Endodermal cell (in vitro differentiated cells): Measurements from ENCODE around the gene CLDN15. TPM values are rescaled to one million over a fixed set of nuclear protein-coding genes. Genes with fewer than 3 reads are reported as not detected.

ENCODE experiments used
- DNase-seq: peaks from one replicate; pipeline ENCODE4 v3.0.0-alpha.2; 2017
- H3K27ac ChIP-seq: 2 replicates; pipeline ENCODE4 v1.5.1; 2013; ENCODE audit warnings: mild to moderate bottlenecking, low read depth, low read length, moderate library complexity
- H3K27me3 ChIP-seq: 2 replicates; pipeline ENCODE4 v1.6.1; 2013; ENCODE audit warnings: mild to moderate bottlenecking, low read length, moderate library complexity; ENCODE audit not compliant: insufficient read depth, control insufficient read depth, poor library complexity, severe bottlenecking
- H3K36me3 ChIP-seq: 2 replicates; pipeline ENCODE4 v1.7.0; 2013; ENCODE audit warnings: mild to moderate bottlenecking, low read length, moderate library complexity; ENCODE audit not compliant: control insufficient read depth, insufficient read depth
- H3K4me1 ChIP-seq: one replicate; pipeline ENCODE4 v1.7.0; 2013; ENCODE audit warnings: low read length; ENCODE audit not compliant: control insufficient read depth, insufficient read depth
- H3K4me3 ChIP-seq: 2 replicates; pipeline ENCODE4 v1.5.1; 2013; ENCODE audit warnings: mild to moderate bottlenecking, low read length, moderate library complexity
- H3K9ac ChIP-seq: 2 replicates; pipeline ENCODE4 v1.6.1; 2013; ENCODE audit warnings: mild to moderate bottlenecking, low read length, moderate library complexity; ENCODE audit not compliant: poor library complexity, severe bottlenecking; ENCODE audit errors: extremely low read depth
- H3K9me3 ChIP-seq: 2 replicates; pipeline ENCODE4 v1.6.1; 2013; ENCODE audit warnings: mild to moderate bottlenecking, low read length, moderate library complexity; ENCODE audit not compliant: control insufficient read depth
- H3K27ac Mint-ChIP-seq: 2 replicates; pipeline ENCODE4 v1.8.0; 2020; ENCODE audit warnings: mixed read lengths
- H3K27me3 Mint-ChIP-seq: 2 replicates; pipeline ENCODE4 v1.8.0; 2021; ENCODE audit warnings: mild to moderate bottlenecking, mixed read lengths; ENCODE audit not compliant: insufficient read depth
- H3K36me3 Mint-ChIP-seq: 2 replicates; pipeline ENCODE4 v1.8.0; 2020; ENCODE audit warnings: low read depth, mixed read lengths
- H3K4me1 Mint-ChIP-seq: 2 replicates; pipeline ENCODE4 v1.8.0; 2020; ENCODE audit warnings: mixed read lengths
- H3K4me3 Mint-ChIP-seq: 2 replicates; pipeline ENCODE4 v1.8.0; 2020; ENCODE audit warnings: mild to moderate bottlenecking, moderate library complexity, mixed read lengths
- H3K9me3 Mint-ChIP-seq: 2 replicates; pipeline ENCODE4 v1.8.0; 2020; ENCODE audit warnings: mild to moderate bottlenecking, mixed read lengths
- WGBS, 2 experiments: methylation state at CpG; one replicate each; pipeline versions ENCODE4 v1.1.5 to v1.1.7; 2013; ENCODE audit warnings: missing lambda C conversion rate in 2 of 2, mixed read lengths in 1 of 2; ENCODE audit not compliant: insufficient coverage in 1 of 2, insufficient read length in 1 of 2; 5-methylcytosine and 5-hydroxymethylcytosine counted together
- total RNA-seq, 2 donors: library from RNA; stranded (reverse); fragmentation: NEBNext Ultra II Directional in 1 of 2; extraction: Animal tissue kit (Norgen Biotek cat#: 25700) in 1 of 2; gene quantifications; 2 replicates in 1 of 2; 3 replicates in 1 of 2; pipeline ENCODE4 v1.2.1, GENCODE V29; 2021
- TF ChIP-seq, protein P1 (sequence below): fragments of 200-600 bp; sonication (generic); conservative IDR thresholded peaks from 2 replicates; pipeline ENCODE4 v1.5.0; 2021; ENCODE audit warnings: antibody characterized with exemption, mild to moderate bottlenecking

Gene CLDN15
- total RNA-seq, 2 donors from 2014 or later, result 6.0 to 7.1 TPM

- Histone ChIP-seq H3K9me3 (no peaks in the 10 kb centered on the region), H3K4me1 (peaks cover 6% of the 10 kb centered on the region), H3K27ac (no peak overlapping the region), H3K27me3 (no peaks in the 10 kb centered on the region), H3K36me3 (peaks cover 11% of the 10 kb centered on the region), H3K9ac (no peak overlapping the region), H3K4me3 (peak overlapping the region; percentile 70)
- H3K4me1 Mint-ChIP-seq, result peaks cover 18% of the 10 kb centered on the region
- no peaks in the 10 kb centered on the region for H3K27me3 Mint-ChIP-seq
- no peaks in the 10 kb centered on the region for H3K9me3 Mint-ChIP-seq
- H3K27ac Mint-ChIP-seq, result peak overlapping the region; percentile 87
- 82 to 87% methylated on average over 4 to 7 of the region's 7 CpGs for WGBS, 2 experiments
- peak overlapping the region; percentile 58 for H3K4me3 Mint-ChIP-seq
- no peak for DNase-seq
- TF ChIP-seq, protein P1, sequence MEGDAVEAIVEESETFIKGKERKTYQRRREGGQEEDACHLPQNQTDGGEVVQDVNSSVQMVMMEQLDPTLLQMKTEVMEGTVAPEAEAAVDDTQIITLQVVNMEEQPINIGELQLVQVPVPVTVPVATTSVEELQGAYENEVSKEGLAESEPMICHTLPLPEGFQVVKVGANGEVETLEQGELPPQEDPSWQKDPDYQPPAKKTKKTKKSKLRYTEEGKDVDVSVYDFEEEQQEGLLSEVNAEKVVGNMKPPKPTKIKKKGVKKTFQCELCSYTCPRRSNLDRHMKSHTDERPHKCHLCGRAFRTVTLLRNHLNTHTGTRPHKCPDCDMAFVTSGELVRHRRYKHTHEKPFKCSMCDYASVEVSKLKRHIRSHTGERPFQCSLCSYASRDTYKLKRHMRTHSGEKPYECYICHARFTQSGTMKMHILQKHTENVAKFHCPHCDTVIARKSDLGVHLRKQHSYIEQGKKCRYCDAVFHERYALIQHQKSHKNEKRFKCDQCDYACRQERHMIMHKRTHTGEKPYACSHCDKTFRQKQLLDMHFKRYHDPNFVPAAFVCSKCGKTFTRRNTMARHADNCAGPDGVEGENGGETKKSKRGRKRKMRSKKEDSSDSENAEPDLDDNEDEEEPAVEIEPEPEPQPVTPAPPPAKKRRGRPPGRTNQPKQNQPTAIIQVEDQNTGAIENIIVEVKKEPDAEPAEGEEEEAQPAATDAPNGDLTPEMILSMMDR, result no peak
- H3K36me3 Mint-ChIP-seq, result peaks cover 23% of the 10 kb centered on the region
These were observed 6.0 kb downstream of the CLDN15 start for GRCh38 chr7:101231644-101232043.

GRCh38 chr7:101226721-101227120, 10.9 kb downstream of the CLDN15 start:
- Histone ChIP-seq H3K9ac (no peak overlapping the region), H3K9me3 (no peaks in the 10 kb centered on the region), H3K27me3 (no peaks in the 10 kb centered on the region), H3K27ac (no peak overlapping the region), H3K36me3 (peaks cover 35% of the 10 kb centered on the region), H3K4me1 (peaks cover 4% of the 10 kb centered on the region), H3K4me3 (no peak overlapping the region)
- 96 to 98% methylated on average over 7 to 9 of the region's 9 CpGs for WGBS, 2 experiments
- peaks cover 54% of the 10 kb centered on the region for H3K36me3 Mint-ChIP-seq
- no peaks in the 10 kb centered on the region for H3K9me3 Mint-ChIP-seq
- no peaks in the 10 kb centered on the region for H3K27me3 Mint-ChIP-seq
- no peak overlapping the region for H3K27ac Mint-ChIP-seq
- H3K4me1 Mint-ChIP-seq, result peaks cover 9% of the 10 kb centered on the region
- TF ChIP-seq, protein P1, result no peak
- H3K4me3 Mint-ChIP-seq, result no peak overlapping the region
- DNase-seq, result no peak

DNA sequence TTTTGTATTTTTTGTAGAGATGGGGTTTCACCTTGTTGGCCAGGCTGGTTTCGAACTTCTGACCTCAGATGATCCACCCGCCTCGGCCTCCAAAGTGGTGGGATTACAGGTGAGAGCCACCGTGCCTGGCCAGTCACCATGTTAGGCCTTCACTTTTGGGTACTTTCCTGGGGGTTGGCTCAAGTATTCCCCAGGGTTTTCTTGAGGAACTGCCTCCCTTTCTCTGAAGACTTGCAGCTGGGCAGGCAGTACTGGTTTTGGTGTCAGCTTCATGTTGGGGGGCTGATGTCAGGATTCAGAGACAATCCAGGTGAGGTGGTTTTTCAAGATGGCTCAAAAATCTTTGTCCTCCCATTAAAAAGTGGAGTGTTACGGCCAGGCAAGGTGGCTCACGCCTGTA, 12.0 kb downstream of the CLDN15 start:
- no peaks in the 10 kb centered on the region for H3K27me3 Mint-ChIP-seq
- Histone ChIP-seq H3K4me1 (no peaks in the 10 kb centered on the region), H3K9me3 (no peaks in the 10 kb centered on the region), H3K4me3 (no peak overlapping the region), H3K36me3 (peaks cover 35% of the 10 kb centered on the region), H3K27ac (no peak overlapping the region), H3K9ac (no peak overlapping the region), H3K27me3 (no peaks in the 10 kb centered on the region)
- no peak overlapping the region for H3K4me3 Mint-ChIP-seq
- peaks cover 55% of the 10 kb centered on the region for H3K36me3 Mint-ChIP-seq
- peaks cover 3% of the 10 kb centered on the region for H3K4me1 Mint-ChIP-seq
- DNase-seq, result no peak
- TF ChIP-seq, protein P1, result no peak
- no peak overlapping the region for H3K27ac Mint-ChIP-seq
- WGBS, 2 experiments, result 95 to 97% methylated on average over 4 to 6 of the region's 6 CpGs
- no peaks in the 10 kb centered on the region for H3K9me3 Mint-ChIP-seq
